Neutrophil (primary cell): ENCODE data around the gene AJAP1.

Source experiments
- H3K27ac ChIP-seq: fragments of 200-600 bp; sonication (generic); 2 replicates; pipeline ENCODE4 v1.5.1; 2016; ENCODE audit warnings: mild to moderate bottlenecking, moderate library complexity
- H3K27me3 ChIP-seq: fragments of 200-600 bp; sonication (generic); 2 replicates; pipeline ENCODE4 v1.6.0; 2016; ENCODE audit warnings: mild to moderate bottlenecking
- H3K36me3 ChIP-seq: fragments of 200-600 bp; sonication (generic); 2 replicates; pipeline ENCODE4 v1.5.1; 2017
- H3K4me1 ChIP-seq, 2 experiments: fragments of 200-600 bp in 1 of 2; sonication (generic) in 1 of 2; 1 replicate in 1 of 2; 2 replicates in 1 of 2; pipeline versions ENCODE4 v1.5.1 to v1.6.1; 2013 to 2016; ENCODE audit warnings: low read depth in 1 of 2, low read length in 1 of 2, mild to moderate bottlenecking in 1 of 2, moderate library complexity in 1 of 2; ENCODE audit not compliant: control insufficient read depth in 1 of 2, insufficient read depth in 1 of 2
- H3K4me3 ChIP-seq, 2 experiments: fragments of 200-600 bp in 1 of 2; sonication (generic) in 1 of 2; 1 replicate in 1 of 2; 2 replicates in 1 of 2; pipeline ENCODE4 v1.5.1; 2013 to 2016; ENCODE audit warnings: low read depth in 1 of 2, low read length in 1 of 2, mild to moderate bottlenecking in 1 of 2, moderate library complexity in 1 of 2
- H3K9me3 ChIP-seq: fragments of 200-600 bp; sonication (generic); 2 replicates; pipeline ENCODE4 v1.5.1; 2016
- TF ChIP-seq, protein P1 (sequence below): fragments of 200-600 bp; sonication (generic); IDR thresholded peaks from 2 replicates; pipeline ENCODE4 v1.5.1; 2016; ENCODE audit warnings: antibody characterized with exemption

Gene AJAP1

DNA sequence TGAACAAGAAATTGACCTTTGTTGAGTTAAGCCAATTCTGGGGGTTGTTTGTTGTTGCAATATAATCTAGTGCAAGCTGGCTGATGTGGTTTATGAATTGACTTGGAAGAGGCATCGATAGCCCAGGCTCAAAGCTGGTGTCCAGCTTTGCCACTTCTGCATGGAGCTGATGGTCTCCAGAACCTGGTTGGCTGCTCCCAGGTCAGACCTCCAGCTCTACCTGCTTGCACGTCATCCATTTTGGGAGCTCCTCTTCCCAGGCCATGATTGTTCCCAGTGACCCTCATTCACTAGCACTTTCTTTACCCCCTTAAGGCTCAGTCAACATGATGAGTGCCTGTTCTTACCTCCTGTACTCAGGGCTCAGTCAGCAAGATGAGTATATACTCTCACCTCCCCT is 5.8 kb upstream of the AJAP1 start:
- Histone ChIP-seq H3K9me3 (no peaks in the 10 kb centered on the region), H3K4me1 (no peaks in the 10 kb centered on the region), H3K27me3 (peaks cover 56% of the 10 kb centered on the region), H3K36me3 (no peaks in the 10 kb centered on the region), H3K27ac (no peak overlapping the region), H3K4me3 (no peak overlapping the region)
- TF ChIP-seq, protein P1, sequence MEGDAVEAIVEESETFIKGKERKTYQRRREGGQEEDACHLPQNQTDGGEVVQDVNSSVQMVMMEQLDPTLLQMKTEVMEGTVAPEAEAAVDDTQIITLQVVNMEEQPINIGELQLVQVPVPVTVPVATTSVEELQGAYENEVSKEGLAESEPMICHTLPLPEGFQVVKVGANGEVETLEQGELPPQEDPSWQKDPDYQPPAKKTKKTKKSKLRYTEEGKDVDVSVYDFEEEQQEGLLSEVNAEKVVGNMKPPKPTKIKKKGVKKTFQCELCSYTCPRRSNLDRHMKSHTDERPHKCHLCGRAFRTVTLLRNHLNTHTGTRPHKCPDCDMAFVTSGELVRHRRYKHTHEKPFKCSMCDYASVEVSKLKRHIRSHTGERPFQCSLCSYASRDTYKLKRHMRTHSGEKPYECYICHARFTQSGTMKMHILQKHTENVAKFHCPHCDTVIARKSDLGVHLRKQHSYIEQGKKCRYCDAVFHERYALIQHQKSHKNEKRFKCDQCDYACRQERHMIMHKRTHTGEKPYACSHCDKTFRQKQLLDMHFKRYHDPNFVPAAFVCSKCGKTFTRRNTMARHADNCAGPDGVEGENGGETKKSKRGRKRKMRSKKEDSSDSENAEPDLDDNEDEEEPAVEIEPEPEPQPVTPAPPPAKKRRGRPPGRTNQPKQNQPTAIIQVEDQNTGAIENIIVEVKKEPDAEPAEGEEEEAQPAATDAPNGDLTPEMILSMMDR: no peak

- Histone ChIP-seq H3K27ac (no peak overlapping the region), H3K36me3 (no peaks in the 10 kb centered on the region), H3K27me3 (peaks cover 73% of the 10 kb centered on the region), H3K9me3 (no peaks in the 10 kb centered on the region), H3K4me3 (no peak overlapping the region), H3K4me1 (no peaks in the 10 kb centered on the region)
- TF ChIP-seq, protein P1: no peak
Observed at GRCh38 chr1:4650481-4650880, 3.9 kb upstream of the AJAP1 start.

DNA sequence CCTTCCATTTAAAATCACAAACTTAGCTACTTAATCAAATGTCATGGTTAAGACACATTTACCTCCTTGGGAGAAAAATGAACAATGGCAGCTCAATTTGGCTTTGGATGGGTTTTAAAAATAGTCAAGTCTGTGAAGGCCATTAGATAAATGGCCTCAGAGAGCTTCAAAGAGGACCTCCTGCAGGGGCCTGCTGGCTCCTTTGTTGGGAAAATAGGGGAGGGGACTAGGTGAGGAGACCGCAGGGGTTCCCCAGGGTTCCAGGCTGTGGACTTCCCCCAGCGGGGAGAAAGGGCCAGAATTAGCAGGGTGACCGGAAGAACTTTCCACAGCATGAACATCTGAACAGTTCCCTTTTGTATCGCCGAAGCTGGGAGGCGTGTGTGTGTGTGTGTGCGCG is 3.4 kb upstream of the AJAP1 start:
- peaks cover 78% of the 10 kb centered on the region for H3K27me3 ChIP-seq
- no peaks in the 10 kb centered on the region for H3K4me1 ChIP-seq
- H3K4me3 ChIP-seq: no peak overlapping the region
- H3K27ac ChIP-seq: no peak overlapping the region
- TF ChIP-seq, protein P1: no peak
- no peaks in the 10 kb centered on the region for H3K9me3 ChIP-seq
- H3K36me3 ChIP-seq: no peaks in the 10 kb centered on the region

DNA sequence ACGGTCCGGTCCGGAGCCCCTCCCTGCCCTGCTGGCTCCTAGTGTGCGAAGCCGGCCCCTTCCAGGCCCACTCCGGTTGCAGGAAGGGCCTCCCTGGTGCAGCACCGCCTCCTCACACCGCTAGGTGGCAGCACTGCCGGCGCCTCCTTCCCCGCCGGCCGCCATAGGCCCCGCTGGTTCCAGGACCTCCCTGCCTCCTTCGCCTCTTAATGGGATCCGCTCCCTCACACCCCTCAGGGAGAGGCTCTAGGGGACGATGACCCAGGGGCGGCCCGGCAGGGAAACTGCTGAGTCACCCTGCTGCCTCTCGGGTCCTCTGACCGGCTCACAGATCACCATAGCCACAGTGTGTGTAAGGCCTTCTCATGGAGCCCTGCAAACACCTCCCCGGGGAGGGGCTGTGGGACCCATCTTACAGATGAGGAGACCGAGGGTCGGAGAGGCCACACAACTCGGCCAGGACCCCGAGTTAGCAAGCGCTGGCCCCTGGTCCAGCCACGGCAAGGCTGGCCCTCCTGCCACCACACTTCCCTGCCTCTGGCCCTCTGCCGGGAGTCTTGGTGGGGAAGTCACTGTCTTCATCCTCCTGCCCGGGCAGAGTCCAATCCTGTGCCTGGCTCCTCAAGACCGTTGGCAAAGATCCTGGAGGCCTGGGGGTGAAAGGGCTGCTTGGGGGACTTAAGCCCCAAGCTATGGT is 1.6 kb upstream of the AJAP1 start:
- TF ChIP-seq, protein P1: peak; percentile 85
- peaks cover 96% of the 10 kb centered on the region for H3K27me3 ChIP-seq
- H3K4me3 ChIP-seq: no peak overlapping the region
- no peaks in the 10 kb centered on the region for H3K4me1 ChIP-seq
- no peaks in the 10 kb centered on the region for H3K36me3 ChIP-seq
- no peak overlapping the region for H3K27ac ChIP-seq
- H3K9me3 ChIP-seq: no peaks in the 10 kb centered on the region

DNA sequence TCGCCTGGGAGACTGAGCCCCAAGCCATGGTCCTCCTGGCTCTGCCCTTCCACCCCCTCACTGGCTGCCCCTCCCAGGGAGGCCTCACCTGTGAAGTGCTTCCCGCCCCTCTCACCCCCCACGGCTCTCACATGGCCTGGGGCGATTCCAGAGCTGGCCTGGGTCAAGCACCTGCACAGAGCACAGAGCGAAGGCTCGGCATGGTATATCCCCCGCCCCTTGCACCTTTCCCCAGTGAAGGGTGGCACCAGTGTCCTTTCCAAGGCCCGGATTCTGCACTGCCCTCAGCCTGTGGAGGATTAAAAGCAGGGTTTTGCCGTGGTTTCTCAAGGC is 1.1 kb upstream of the AJAP1 start:
- Histone ChIP-seq H3K4me3 (no peak overlapping the region), H3K27me3 (peaks cover 99% of the 10 kb centered on the region), H3K27ac (no peak overlapping the region), H3K9me3 (no peaks in the 10 kb centered on the region), H3K36me3 (no peaks in the 10 kb centered on the region), H3K4me1 (no peaks in the 10 kb centered on the region)
- TF ChIP-seq, protein P1: no peak
